ENCODE results near the gene SETD4.
"Not testable (repeated sequence)": the region's sequence is repeated elsewhere in the genome, so short reads cannot be mapped to it uniquely, and the experiment has no call there.

SETD4 gene

GRCh38 chr21:36060159-36060921 is at the start of gene SETD4:
Gene SETD4 (minus strand): TSS chr21:36060526. CDS start chr21:36058888, 1,638 bp downstream.
- DNase-seq (ENCODE audit: low spot score): peak; percentile 99

DNA sequence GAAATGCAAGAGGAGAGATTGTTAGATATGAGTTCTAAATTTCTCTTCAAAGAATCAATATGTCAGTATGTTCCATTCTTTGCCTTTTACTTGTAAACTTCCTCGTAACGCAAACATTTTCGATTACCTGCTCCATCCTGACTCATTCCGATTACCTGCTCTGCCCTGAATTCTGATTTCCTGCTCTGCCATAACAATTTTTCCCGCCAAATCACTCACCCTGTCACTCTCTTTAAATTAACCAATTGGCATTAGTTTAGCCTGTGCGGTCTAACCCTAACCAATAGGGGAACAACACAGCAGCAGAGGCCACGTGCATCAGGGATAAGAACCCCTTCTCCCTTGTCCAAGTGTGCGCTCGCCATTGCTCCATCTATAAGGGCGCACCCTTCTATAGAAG is 49.5 kb upstream of the SETD4 start:
- DNase-seq (ENCODE audit: low spot score): no peak

DNA sequence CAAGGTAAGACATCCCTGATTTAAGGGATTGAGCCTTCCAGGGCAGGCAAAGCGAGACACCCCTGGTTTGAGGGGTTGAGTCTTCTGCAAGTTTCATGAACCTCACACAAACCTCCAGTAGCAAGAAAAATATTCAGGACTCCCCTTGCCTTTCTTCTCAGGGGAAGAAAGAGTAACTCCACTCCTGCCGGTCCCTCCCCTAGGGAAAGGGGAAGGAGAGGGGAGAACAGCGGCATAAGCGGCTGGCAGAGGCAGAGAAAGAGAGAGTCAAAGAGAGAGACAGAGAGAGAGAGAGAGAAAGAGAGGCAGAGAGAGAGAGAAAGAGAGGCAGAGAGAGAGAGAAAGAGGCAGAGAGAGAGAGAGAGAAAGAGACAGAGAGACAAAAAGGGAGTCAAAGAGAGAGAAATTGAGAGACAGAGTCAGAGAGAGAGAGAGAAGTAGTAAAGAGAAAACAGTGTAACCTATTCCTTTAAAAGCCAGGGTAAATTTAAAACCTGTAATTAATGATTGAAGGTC is 45.1 kb upstream of the SETD4 start:
- no peak for DNase-seq (ENCODE audit: low spot score)

DNA sequence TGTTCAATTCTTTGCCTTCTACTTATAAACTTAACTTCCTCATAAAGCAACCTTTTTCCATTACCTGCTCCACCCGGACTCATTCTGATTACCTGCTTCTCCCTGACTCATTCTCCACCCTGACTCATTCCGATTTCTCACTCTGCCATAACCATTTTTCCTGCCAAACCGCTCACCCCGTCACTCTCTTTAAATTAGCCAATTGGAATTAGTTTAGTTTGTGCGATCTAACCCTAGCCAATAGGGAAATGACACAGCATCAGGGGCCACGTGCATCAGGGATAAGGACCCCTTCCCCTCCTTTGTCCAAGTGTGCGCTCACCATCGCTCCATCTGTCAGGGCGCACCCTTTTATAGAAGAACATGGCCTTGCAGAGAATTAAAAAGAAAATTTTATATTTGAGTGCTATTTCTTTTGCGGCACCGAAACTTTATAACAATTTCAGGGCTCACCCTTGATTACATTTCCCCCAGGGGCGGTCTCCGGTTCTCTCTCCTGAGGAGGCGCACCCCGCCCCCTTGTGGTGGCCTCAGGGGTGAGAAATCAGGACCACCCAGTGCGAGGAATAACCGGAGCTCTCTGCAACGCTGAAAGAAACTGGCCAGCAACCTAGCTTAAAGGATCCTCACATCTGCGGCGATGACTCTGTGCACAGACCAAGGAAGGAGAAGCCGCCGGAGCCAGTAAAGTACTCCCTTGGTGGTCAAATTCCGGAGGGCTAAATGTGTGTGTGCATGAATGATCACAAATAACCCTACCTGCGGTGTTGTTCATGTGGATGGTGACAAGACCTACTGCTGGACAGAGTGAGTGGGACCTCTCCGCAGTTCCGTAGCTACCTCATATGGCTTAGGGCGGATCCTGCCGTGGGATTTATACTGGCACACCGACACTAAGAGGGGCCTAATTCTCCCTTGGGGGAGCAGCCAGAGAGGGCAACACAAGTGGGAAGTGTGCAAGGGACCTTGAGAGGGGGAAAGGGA is 44.3 kb upstream of the SETD4 start:
- DNase-seq (ENCODE audit: low spot score): no peak

GRCh38 chr21:36103434-36103833 is 43.1 kb upstream of the SETD4 start:
- DNase-seq (ENCODE audit: low spot score): no peak

DNA sequence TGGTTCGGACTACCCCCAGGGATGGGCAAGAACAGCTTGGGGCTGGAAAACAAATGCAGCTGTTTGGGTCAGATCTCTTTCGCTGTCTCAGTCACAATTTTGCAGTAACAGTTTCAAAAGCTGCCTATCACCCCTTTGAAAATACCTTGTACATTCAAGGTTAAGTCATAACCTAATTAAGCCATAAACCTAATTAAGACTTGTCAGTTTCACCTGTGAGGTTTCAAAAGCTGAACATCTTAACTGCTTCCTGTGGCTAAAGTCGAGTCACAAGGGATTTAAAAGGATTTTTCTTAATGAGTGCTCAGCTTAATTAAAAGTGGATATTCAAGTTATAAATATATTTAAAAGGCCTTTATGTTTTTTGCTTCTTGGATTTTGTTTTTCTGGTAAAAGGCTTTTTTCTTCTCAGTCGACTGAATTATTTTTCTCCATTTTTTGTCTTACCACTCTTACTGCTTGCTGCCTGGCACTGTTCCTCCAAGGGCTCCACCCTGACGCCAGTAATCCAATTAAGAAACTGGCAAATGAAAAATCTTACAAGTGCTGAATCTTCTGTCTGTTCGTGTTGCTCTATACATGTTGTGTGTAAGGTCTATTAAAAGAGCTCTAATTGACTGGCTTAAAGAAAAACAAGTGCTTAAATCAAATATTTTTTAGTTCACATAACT is 40.8 kb upstream of the SETD4 start:
- DNase-seq (ENCODE audit: low spot score): no peak

DNA sequence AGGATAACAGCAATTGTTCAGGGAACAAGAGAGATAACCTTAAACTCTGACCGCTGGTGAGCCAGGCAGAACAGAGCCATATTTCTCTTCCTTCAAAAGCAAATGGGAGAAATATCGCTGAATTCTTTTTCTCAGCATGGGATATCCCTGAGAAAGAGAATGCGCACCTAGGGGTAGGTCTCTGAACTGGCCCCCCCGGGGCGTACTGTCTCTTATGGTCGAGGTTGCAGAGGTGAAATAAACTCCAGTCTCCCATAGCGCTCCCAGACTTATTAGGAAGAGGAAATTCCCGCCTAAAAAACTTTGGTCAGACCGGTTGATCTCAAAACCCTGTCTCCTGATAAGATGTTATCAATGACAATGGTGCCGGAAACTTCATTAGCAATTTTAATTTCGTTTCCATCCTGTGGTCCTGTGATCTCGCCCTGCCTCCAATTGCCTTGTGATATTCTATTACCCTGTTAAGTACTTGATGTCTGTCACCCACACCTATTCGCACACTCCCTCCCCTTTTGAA is 39.4 kb upstream of the SETD4 start:
- DNase-seq (ENCODE audit: low spot score): not testable (repeated sequence)

DNA sequence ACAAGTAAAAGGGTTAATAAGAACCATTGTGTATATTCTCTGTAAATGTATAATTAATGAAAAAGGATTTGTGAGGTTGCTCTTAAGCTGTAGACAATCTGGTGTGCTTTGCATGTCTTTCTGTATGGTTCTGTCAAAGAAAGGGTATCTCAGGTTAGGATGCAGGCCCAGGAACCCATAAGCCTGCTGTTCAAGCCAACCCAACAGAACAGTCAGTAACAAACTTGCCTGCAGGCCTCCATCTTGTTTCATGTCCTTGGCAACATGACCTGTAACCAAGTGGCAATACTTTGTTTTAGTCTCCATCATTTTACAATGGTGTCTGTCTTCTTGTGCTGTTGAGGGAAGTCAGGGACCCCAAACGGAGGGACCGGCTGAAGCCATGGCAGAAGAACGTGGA is 38.7 kb upstream of the SETD4 start:
- DNase-seq (ENCODE audit: low spot score): no peak

DNA sequence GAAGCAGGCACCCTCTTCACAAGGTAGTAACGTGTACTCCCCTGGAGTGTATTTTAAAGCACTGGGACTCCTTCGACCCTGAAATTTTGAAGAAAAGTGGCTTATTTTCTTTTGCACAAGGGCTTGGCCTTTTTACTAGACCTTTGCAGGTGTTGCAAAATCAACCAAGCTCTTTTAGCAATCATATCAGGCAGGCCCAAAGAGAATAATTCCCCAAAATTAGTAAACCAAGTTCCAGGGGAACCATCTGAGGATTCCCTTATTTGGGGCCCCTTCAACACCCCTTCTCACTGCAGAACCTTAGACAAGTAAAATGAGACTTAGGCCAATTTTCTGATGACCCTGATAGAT is 37.8 kb upstream of the SETD4 start:
- DNase-seq (ENCODE audit: low spot score): no peak

- no peak for DNase-seq (ENCODE audit: low spot score)
These were observed 37.3 kb upstream of the SETD4 start for GRCh38 chr21:36097427-36098181.

DNA sequence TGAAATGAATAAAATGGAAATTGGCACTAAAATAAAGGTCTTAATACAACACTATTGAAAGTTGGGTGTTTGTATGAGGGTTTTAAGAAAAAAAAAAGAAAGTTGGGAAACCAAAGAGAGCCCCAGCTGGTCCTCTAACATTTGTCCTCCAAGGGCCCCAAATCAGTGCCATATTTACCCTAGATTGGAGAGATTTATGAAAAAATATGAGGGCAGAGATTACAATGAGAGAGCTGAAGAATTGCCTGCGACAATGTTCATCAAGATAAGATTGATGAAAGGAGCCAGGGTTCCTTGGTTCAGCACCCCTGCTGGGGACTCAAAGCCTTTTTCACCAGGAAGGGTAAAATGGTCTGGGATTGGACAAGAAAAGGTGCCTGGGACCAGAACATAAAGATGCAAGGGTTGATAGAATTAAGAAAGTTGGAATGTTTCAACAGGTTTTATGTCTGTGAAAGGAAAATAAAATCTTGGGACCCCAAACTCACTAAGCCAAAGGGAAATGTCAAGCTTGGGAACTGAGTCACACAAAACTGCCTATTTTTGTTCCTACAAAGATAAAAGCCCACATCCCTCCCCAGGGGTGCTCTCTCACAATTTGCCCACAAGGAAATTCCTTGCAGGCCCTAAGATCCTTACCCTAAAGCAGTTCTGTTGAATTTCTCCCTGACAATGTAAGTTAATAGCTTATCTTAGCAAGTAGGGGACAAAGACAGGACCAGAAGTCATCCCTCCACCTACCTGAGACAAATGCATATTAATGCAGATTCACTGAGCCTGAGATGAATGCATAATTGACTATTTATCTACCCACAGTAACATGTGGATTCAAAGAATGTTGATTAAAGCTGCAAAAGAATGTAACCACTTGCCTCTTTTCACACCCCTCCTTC is 36.3 kb upstream of the SETD4 start:
- DNase-seq (ENCODE audit: low spot score): no peak

DNA sequence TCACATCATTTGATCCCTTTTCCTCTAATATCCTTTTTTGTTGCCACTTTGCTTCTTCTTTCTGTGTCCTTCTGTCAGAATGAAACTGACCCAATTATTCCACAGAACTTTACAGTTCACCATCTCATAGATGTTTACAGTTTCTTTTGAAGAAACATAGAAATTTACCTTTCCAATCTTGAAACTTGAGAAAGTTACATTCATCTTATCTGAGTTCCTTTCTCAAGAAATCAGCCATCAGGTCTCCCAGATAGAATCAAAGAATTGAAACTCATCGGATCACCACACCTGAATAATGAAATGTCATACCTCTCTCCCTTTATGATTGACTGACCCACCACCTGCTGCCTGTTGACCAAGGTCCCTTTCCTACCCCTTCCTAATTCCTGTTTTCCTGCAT is 33.2 kb upstream of the SETD4 start:
- DNase-seq (ENCODE audit: low spot score): no peak

- DNase-seq (ENCODE audit: low spot score): no peak
These were observed 32.4 kb upstream of the SETD4 start for GRCh38 chr21:36092681-36093080.

DNA sequence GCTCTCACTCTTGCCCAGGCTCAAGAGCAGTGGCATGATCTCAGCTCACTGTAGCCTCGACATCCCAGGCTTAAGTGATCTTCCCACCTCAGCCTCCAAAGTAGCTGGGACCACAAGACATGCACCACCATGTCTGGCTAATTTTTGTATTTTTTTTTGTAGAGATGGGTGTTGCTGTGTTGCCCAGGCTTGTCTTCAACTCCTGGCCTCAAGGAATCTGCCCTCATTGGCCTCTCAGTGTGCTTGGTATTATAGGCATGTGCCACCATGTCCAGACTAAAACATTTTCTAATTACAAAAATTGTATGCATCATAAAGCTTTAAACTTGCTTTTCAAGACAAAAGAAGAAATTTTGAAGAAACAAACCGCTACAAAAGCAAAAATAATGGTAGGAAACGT is 29.6 kb upstream of the SETD4 start:
- no peak for DNase-seq (ENCODE audit: low spot score)

DNA sequence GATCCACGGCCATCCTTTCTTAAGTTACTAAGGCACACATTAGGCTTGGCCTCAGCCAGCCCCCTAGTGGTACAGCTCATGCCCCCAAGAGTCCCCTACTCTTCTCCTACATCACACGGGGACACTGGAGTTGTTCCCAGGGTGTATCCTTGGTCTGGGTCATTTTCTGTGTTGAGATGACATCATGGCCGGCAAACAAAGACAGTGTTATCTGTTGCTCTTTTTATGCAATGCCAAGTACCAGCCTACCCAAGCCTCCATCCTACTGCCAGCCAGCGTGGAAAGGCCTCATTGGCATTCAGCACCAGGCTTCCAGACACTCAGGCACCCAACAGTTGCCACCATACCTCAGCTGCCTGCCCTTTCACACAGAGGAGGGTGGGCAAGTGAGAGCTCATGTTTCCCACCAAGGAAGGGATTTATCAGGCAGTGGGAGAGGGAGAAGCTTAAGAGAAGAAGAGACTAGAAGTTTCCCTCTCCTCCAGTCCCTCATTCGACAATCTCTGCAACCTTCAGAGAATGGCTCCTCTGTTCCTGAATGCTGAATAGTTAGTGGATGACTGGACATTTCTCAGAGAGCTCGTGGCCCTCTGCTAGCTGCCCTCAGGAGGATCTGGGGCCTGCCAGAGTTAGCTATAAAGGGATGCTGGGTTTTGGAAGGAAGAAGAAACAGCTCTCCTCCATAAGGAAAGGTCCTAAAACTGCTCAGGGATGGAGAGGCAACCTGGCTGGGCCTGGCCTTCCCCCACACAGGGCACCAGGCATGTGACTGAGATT is 27.2 kb upstream of the SETD4 start:
- no peak for DNase-seq (ENCODE audit: low spot score)

GRCh38 chr21:36082237-36082664 is 21.9 kb upstream of the SETD4 start:
- DNase-seq (ENCODE audit: low spot score): no peak

DNA sequence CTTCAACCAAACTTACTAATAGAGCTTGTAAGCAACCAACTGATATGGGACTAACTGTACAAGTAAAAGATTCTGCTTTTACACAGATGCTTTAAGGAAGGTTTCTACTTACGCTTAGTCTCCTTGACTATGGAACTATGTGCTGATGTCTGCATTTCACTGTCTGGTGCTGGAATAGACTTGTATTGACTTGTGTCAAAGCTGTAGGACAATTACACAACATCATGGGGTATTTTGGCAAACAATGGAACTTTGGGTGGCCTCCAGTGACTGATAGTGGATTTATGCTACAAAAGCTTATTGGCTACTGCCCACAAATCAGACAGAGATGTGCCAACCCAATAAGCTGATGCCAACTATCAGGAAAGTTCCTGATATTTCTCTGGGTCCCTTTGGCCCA is 20.1 kb upstream of the SETD4 start:
- no peak for DNase-seq (ENCODE audit: low spot score)

DNA sequence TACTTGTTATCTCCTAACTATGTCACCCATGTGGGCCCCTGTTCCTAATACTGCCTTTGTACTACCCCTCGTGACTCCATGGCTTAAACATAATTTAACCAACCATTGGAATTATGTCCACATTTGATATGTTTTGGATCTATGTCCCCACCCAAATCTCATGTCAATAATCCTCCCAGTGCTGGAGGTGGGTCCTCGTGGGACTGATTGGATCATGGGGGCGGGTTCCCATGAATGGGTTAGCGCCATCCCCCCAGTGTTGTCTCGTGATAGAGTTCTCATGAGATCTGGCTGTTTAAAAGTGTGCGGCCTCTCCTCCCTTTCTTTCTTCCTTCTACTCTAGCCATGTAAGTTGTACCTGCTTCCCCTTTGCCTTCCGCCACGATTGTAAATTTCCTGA is 19.3 kb upstream of the SETD4 start:
- no peak for DNase-seq (ENCODE audit: low spot score)

- DNase-seq (ENCODE audit: low spot score): no peak
These were observed 18.8 kb upstream of the SETD4 start for GRCh38 chr21:36079010-36079649.

Data from AG20443 (cell line).